ENCODE data around the gene HMGXB3. TPM values are rescaled to one million over a fixed set of nuclear protein-coding genes. Genes with fewer than 3 reads are reported as not detected.

Gene HMGXB3
- polyA plus RNA-seq, 1 donor from 2014 or later = 66.6 TPM

DNA sequence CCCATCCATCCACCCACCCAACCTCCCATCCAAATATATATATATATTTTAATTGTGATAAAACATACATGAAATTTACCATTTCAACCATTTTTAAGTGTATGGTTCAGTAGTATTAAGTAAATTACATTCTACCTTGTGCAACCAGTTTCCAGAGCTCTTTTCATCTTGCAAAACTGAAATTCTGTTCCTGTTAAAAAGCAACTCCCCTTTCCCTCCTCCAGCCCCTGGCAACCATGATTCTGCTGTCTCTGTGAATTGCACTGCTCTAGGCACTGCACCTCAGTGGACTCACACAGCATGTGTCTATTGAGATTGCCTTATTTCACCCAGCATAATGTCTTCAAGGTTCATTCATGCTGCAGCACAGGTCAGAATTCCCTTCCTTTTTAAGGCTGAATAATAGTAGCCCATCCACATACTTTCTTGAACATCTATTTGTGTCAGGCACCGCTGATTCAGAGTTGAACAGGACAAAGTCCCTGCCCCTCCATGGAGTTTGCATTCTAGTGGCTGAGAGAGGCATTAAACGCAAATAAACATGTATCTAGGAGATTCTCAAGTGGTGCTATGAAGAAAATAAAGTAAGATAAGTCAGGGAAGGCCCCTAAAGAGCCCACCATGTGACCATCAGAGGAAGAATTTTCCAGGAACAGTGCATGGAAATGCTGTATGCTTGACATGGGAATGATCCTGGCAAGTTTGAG lies 61.8 kb downstream of the HMGXB3 start:
- Histone ChIP-seq H3F3A (ENCODE audit: insufficient read depth, low read length, poor library complexity, severe bottlenecking) (no peaks in the 10 kb centered on the region), H3K4me2 (ENCODE audit: low read length) (no peak overlapping the region), H2AFZ (ENCODE audit: low read depth, low read length) (no peak overlapping the region), H3K27ac (ENCODE audit: low read length) (no peak overlapping the region), H3K79me2 (replicated peaks; ENCODE audit: insufficient read depth, low read length) (no peaks in the 10 kb centered on the region), H3K4me3 (ENCODE audit: low read length) (no peak overlapping the region), H4K20me1 (ENCODE audit: insufficient read depth) (no peaks in the 10 kb centered on the region), H3K9ac (ENCODE audit: low read length) (no peak overlapping the region), H3K9me2 (ENCODE audit: insufficient read depth, low read length) (no peaks in the 10 kb centered on the region), H3K27me3 (ENCODE audit: insufficient read depth, low read depth, low read length) (no peaks in the 10 kb centered on the region), H3K9me3 (ENCODE audit: low read length) (no peaks in the 10 kb centered on the region), H3K36me3 (ENCODE audit: insufficient read depth, low read length) (no peaks in the 10 kb centered on the region)
- TF ChIP-seq RAD21 (conservative IDR thresholded peaks at IDR 0.05) (no peak), POLR2AphosphoS5 (IDR thresholded peaks at IDR 0.05) (no peak), TAF1 (IDR thresholded peaks at IDR 0.05; ENCODE audit: low read depth) (no peak), SMC3 (conservative IDR thresholded peaks at IDR 0.05; ENCODE audit: poor library complexity) (no peak), EZH2 (IDR thresholded peaks at IDR 0.05; ENCODE audit: borderline replicate concordance, insufficient read depth, low read length, poor library complexity, severe bottlenecking) (no peak), EP300 (conservative IDR thresholded peaks at IDR 0.05; ENCODE audit: poor library complexity, severe bottlenecking) (no peak)
- TF ChIP-seq, protein P1, sequence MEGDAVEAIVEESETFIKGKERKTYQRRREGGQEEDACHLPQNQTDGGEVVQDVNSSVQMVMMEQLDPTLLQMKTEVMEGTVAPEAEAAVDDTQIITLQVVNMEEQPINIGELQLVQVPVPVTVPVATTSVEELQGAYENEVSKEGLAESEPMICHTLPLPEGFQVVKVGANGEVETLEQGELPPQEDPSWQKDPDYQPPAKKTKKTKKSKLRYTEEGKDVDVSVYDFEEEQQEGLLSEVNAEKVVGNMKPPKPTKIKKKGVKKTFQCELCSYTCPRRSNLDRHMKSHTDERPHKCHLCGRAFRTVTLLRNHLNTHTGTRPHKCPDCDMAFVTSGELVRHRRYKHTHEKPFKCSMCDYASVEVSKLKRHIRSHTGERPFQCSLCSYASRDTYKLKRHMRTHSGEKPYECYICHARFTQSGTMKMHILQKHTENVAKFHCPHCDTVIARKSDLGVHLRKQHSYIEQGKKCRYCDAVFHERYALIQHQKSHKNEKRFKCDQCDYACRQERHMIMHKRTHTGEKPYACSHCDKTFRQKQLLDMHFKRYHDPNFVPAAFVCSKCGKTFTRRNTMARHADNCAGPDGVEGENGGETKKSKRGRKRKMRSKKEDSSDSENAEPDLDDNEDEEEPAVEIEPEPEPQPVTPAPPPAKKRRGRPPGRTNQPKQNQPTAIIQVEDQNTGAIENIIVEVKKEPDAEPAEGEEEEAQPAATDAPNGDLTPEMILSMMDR (IDR thresholded peaks at IDR 0.05; ENCODE audit: poor library complexity, severe bottlenecking) = no peak
- TF ChIP-seq, protein P2, sequence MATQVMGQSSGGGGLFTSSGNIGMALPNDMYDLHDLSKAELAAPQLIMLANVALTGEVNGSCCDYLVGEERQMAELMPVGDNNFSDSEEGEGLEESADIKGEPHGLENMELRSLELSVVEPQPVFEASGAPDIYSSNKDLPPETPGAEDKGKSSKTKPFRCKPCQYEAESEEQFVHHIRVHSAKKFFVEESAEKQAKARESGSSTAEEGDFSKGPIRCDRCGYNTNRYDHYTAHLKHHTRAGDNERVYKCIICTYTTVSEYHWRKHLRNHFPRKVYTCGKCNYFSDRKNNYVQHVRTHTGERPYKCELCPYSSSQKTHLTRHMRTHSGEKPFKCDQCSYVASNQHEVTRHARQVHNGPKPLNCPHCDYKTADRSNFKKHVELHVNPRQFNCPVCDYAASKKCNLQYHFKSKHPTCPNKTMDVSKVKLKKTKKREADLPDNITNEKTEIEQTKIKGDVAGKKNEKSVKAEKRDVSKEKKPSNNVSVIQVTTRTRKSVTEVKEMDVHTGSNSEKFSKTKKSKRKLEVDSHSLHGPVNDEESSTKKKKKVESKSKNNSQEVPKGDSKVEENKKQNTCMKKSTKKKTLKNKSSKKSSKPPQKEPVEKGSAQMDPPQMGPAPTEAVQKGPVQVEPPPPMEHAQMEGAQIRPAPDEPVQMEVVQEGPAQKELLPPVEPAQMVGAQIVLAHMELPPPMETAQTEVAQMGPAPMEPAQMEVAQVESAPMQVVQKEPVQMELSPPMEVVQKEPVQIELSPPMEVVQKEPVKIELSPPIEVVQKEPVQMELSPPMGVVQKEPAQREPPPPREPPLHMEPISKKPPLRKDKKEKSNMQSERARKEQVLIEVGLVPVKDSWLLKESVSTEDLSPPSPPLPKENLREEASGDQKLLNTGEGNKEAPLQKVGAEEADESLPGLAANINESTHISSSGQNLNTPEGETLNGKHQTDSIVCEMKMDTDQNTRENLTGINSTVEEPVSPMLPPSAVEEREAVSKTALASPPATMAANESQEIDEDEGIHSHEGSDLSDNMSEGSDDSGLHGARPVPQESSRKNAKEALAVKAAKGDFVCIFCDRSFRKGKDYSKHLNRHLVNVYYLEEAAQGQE (IDR thresholded peaks at IDR 0.05; ENCODE audit: borderline replicate concordance) = no peak

DNA sequence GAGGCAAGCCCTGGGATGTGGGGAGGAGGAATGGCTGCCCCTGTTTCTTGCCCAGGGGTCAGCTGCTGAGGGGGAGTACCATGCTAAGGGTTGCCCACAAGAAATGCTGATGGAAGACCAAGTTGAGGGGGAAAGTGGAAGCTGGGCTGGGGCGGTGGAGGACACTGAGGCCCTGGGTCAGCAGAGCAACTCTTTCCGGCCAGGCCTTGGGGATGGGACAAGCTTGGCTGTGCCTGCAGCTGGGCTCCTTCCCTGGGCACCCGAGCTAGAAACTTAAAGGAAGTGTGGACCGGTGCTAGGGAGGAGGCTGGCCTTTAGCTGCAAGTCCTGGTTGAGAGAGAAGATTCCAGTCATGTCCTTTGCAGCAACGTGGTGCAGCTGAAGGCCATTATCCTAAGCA lies 63.1 kb downstream of the HMGXB3 start:
- H3K9me3 ChIP-seq (ENCODE audit: low read length) = no peaks in the 10 kb centered on the region
- no peak for TF ChIP-seq EZH2 (IDR thresholded peaks at IDR 0.05; ENCODE audit: borderline replicate concordance, insufficient read depth, low read length, poor library complexity, severe bottlenecking)
- no peak for TF ChIP-seq SMC3 (conservative IDR thresholded peaks at IDR 0.05; ENCODE audit: poor library complexity)
- no peak for TF ChIP-seq TAF1 (IDR thresholded peaks at IDR 0.05; ENCODE audit: low read depth)
- no peak for TF ChIP-seq RAD21 (conservative IDR thresholded peaks at IDR 0.05)
- no peak for TF ChIP-seq EP300 (conservative IDR thresholded peaks at IDR 0.05; ENCODE audit: poor library complexity, severe bottlenecking)
- TF ChIP-seq MXI1 (conservative IDR thresholded peaks at IDR 0.05; ENCODE audit: poor library complexity, severe bottlenecking) = no peak
- TF ChIP-seq, protein P1 (IDR thresholded peaks at IDR 0.05; ENCODE audit: poor library complexity, severe bottlenecking) = no peak
- TF ChIP-seq POLR2AphosphoS5 (IDR thresholded peaks at IDR 0.05) = no peak
- TF ChIP-seq, protein P2 (IDR thresholded peaks at IDR 0.05; ENCODE audit: borderline replicate concordance) = no peak
- H2AFZ ChIP-seq (ENCODE audit: low read depth, low read length) = no peak overlapping the region
- no peak overlapping the region for H3K9ac ChIP-seq (ENCODE audit: low read length)
- no peak overlapping the region for H3K4me3 ChIP-seq (ENCODE audit: low read length)
- H3K4me2 ChIP-seq (ENCODE audit: low read length) = no peak overlapping the region
- H4K20me1 ChIP-seq (ENCODE audit: insufficient read depth) = no peaks in the 10 kb centered on the region
- no peaks in the 10 kb centered on the region for H3F3A ChIP-seq (ENCODE audit: insufficient read depth, low read length, poor library complexity, severe bottlenecking)
- H3K36me3 ChIP-seq (ENCODE audit: insufficient read depth, low read length) = no peaks in the 10 kb centered on the region
- H3K9me2 ChIP-seq (ENCODE audit: insufficient read depth, low read length) = no peaks in the 10 kb centered on the region
- H3K27ac ChIP-seq (ENCODE audit: low read length) = no peak overlapping the region
- H3K27me3 ChIP-seq (ENCODE audit: insufficient read depth, low read depth, low read length) = no peaks in the 10 kb centered on the region
- H3K79me2 ChIP-seq (replicated peaks; ENCODE audit: insufficient read depth, low read length) = no peaks in the 10 kb centered on the region
